ENCODE results near the gene TLE6.
A peak's percentile ranks its signal among the peaks of the same experiment; 100 is the strongest.
"Not testable (repeated sequence)": the region's sequence is repeated elsewhere in the genome, so short reads cannot be mapped to it uniquely, and the experiment has no call there.

The TLE6 gene

DNA sequence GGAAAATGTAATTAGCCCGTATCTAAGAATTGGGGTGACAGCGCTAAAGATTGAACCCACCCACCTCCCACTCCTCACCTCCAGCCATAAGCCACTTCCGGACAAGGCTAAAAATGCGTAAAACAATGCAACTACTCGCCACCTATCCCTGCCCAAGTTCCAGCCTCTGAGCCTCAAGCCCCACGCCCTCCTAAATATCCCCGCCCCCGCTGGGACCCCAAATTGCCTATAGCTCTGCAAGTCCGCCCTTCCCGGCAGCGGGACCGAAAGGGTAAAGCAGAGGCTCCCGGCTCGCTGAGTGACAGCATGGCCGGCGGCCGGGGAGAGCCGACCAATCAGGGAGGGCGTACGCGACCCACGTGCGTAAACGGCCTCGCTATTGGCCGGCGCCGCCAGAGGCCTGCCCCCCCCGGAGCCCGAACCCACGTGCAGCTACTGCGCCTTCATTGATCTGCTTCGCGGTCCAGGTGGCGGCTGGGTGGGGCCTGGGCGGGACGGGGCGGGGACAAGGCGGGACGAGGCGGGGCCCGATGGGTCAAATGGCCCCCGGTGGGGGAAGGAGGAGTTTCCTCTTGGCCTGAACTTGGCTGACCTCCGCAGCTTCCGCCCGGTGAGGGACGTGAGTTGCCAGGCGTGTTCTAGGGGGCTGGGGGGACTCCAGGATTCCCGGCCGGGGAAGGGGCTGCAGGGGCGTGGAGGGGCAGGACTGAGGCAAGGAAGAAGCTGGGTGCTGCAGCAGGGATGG is at the start of gene TLE6:
Gene TLE6 (plus strand): TSS at position 564 of the 745 bp plus-strand sequence. CDS start 670 bp downstream, outside the sequence.
- DNase-seq (ENCODE audit: low read depth in 2 of 2): peak; percentile 87 to 89

DNA sequence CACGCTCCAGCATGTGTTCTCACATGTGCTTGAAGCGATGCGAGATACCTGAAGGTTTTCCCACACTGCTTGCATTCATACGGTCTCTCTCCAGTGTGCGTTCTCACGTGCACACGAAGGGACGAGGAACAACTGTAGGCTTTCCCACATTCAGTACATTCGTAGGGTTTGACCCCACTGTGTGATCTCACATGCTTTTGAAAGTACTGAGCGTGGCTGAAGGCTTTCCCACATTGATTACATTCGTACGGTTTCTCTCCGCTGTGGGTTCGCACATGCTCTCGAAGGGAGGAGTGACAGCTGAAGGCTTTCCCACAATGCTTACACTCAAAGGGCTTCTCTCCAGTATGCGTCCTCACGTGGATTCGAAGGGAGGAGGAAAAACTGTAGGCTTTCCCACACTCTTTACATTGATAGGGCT is 43.9 kb upstream of the TLE6 start:
- no peak for DNase-seq (ENCODE audit: low read depth in 2 of 2)

DNA sequence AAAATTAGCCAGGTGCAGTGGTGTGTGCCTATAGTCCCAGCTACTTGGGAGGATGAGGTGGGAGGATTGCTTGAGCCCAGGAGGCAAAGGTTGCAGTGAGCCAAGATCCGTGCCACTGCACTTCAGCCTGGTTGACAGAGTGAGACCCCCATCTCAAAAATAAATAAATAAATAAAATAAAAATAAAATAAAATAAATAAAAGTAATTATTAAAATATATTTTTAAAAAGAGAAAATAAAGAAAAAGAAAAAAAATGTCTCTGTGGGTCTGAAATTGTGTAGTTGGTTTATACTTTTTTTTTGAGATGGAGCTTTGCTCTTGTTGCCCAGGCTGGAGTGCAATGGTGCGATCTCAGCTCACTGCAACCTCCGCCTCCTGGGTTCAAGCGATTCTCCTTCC is 41.5 kb upstream of the TLE6 start:
- not testable (repeated sequence) for DNase-seq (ENCODE audit: low read depth in 2 of 2)

DNA sequence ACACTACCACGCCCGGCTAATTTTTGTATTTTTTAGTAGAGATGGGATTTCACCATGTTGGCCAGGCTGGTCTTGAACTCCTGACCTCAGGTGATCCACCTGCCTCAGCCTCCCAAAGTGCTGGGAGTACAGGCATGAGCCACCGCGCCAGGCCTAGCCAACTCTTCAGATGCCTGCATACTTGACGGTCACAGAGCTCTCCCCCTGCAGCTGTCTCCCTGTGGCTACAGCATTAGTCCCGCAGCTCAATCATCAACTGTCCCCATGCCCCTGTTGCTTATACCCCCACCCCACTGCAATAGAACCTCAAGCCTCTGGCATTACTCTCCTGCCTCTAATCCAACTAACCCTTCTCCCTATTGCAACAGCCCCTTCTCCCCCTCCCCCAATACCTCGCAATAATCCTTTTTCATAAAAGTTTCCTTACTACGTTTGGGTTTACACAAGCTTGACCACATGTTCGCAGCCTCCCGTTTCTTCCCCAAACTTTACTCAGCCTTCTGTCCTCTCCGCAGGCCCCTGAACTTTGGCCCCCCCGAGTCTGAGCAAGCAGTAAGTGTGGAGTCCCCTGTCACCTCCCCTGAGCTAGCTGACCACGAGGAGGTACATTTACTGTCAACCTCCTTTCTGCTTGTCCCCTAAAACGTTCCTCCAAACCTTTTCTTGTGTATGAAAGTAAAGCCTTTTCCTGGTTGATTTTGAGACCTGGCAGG is 34.3 kb upstream of the TLE6 start:
- DNase-seq (ENCODE audit: low read depth in 2 of 2): no peak

DNA sequence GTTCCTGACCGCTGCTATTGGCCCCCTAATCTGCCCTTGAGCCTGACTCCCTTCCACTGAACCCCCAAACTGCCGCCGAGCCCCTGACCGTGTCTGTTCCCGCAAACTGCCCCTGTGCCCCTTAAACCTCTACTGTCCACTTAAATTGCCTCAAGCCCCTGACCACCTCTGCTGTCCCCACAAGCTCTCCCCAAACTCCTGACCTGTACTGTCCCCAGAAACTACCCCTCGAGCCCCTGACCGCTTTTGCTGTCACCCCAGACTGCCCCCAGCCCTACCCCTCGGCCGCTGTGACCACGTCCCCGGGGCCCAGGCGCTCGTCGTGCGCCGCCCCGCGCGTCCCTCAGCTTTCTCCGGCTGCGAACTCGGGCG is 33.0 kb upstream of the TLE6 start:
- DNase-seq (ENCODE audit: low read depth in 2 of 2): no peak

DNA sequence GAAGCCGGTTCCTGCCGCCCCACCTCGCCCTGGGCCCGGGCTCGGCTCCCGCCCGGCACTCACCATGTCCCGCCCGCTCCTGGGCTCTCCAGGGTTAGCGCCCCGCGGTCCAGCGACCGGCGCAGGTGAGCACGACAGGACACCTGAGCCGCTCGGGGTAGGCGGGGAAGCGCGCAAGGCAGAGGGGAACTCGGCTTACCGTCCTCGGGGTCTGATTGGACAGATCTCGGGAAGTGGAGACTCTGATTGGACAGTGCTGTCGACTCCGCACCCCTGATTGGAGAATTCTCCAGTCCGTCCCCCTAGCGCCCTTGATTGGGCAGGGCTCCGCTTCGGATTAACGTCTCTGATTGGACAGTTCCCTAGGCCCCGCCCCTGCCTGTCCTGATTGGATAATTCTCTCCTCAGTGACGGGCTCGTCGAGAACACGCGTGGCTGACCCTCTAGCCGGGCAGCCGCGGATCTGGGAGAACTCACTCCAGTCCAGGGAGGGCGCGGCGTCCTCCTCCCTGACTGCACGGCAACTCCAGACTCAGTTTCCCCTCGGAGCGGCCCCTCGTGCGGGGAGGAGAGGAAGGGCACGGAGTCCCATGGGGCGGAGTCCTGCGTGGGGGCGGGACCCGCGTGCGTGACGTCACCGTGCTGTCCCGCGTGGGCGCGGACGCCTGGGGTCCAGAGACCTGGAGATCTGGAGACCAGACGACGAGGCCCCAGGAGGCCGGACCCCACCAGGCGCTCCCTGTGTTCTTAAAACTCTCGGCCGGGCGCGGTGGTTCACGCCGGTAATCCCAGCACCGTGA is 32.4 kb upstream of the TLE6 start, which contains the start of gene ZNF77:
Gene ZNF77 (minus strand): TSS at position 197 of the 800 bp plus-strand sequence. CDS start 131 bp downstream, at position 66.
- DNase-seq (ENCODE audit: low read depth in 2 of 2): peak; percentile 99

DNA sequence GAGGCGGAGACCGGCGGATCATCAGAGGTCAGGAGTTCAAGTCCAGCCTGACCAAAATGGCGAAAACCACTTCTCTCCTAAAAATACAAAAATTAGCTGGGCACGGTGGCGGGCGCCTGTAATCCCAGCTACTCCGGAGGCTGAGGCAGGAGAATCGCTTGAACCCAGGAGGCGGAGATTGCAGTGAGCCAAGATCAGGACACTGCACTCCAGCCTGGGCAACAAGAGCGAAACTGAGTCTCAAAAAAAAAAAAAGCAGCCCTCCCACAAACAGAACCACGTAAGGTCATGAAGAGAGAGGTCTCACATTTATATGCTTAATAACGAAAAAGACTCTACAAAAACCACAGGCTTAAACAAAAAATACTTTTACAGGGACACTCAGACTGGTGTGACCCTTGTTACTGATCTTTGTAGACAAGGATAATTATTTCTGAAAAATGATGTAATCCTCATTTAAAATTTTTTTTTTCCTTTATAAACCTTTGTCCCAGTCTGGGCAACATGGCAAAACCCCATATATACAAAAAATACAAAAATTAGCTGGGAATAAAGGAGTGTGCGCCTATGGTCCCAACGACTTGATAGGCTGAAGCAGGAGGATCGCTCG is 31.7 kb upstream of the TLE6 start:
- DNase-seq (ENCODE audit: low read depth in 2 of 2): no peak

DNA sequence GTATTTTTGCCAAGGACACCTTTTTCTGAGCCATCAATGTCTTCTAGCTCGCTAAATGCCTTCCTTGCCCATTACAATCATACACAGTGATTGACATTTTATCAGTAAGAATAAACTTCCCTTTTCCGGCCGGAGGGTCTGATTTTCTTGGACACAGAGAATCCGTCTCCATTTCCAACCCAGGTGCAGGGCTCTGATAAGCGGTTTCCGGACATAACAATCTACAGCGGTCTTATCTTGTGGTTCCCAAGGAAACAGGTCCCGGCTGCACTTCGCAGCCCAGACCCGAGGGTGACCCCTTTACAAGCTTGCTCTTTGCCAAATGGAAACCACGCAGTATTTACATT is 27.5 kb upstream of the TLE6 start:
- DNase-seq (ENCODE audit: low read depth in 2 of 2): no peak

DNA sequence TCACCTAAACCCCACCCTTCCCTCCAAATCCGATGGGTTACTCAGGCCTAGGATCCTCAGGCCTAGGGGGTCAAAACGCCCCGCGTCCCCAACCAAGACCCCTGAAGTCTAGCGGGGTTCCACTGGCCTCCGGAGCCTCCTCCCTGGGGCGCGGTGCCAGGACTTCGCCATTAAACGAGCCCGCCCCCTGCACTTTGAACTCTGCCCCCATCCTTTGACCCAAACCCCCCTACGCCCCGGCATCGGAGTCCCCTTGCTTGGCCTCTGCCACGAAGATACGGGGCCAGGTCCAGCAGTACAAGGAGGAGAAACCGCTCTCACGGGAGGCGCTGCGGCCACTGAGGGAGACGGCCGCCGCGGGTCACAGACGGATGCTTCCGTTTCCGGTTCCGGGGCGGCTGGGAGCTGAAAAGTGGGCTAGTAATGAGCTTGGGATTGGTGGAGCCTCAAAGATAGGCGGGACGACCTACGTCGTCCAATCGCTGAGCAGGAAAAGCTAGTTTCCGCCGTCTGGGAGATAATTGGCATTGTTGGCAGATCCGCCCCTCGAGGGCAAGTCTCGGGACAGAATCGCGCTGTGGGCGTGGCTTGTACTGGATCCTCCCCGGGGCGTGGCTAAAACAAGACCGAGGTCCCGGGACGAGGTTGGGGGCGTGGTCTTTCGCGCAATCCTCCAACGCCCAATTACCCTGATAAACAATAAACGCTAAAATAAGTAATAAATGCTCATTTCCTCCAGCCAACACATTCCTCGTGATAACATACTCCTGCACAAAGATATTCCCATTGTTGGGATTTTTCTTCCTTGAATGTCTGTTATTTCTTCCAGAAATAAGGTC is 26.9 kb upstream of the TLE6 start:
- peak; percentile 100 for DNase-seq (ENCODE audit: low read depth in 2 of 2)

DNA sequence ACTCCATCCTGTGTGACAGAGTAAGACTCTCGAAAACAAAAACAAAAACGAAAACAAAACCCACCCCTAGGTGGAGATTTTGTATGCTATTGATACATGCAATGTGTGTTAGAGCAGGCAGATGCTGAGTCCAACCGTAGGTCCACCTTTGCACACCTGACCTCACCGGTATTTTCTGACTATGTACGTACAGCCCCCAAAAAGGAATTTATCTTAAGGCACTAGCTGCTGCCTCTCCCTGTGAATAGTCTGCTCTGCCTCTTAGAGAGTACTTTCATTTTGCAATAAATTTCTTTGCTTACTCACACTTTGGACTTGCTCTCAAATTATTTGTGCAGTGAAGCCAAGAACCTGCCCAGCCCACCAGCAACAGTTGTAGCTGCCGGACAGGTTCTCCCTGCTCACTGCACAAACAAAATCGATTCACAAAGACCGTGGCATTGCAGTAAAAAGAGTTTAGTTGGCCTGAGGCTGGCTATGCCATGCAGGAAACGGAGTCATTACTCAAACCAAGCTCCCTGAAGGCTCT is 24.3 kb upstream of the TLE6 start:
- DNase-seq (ENCODE audit: low read depth in 2 of 2): no peak

DNA sequence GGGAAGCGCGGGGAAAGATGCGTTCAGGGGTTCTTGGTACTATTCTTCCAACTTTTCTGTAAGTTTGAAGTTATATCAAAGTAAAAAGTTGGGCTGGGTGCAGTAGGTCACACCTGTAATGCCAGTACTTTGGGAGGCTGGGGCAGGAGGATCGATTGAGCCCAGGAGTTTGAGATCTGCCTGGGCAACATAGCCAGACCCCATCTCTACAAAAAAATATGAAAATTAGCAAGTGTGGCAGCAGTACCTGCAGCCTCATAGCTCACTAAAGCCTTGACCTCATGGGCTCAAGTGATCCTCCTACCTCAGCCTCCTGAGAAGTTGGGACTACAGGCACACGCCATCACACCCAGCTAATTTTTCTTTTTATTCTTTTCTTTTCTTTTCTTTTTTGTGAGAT is 20.2 kb upstream of the TLE6 start:
- no peak for DNase-seq (ENCODE audit: low read depth in 2 of 2)

DNA sequence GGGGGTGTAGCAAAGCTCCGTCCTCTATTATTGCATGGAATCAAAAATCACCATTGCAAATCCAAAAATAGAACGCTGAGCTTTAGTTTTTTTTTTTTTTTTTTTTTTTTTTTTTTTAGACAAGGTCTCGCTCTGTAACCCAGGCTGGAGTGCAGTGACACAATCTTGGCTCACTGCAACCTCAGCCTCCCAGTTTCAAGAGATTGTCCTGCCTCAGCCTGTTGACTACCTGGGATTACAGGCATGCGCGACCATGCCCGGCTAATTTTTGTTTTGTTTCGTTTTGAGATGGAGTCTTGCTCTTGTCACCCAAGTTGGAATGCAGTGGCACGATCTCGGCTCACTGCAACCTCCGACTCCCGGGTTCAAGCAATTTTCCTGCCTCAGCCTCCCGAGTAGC is 17.2 kb upstream of the TLE6 start:
- DNase-seq (ENCODE audit: low read depth in 2 of 2): no peak

DNA sequence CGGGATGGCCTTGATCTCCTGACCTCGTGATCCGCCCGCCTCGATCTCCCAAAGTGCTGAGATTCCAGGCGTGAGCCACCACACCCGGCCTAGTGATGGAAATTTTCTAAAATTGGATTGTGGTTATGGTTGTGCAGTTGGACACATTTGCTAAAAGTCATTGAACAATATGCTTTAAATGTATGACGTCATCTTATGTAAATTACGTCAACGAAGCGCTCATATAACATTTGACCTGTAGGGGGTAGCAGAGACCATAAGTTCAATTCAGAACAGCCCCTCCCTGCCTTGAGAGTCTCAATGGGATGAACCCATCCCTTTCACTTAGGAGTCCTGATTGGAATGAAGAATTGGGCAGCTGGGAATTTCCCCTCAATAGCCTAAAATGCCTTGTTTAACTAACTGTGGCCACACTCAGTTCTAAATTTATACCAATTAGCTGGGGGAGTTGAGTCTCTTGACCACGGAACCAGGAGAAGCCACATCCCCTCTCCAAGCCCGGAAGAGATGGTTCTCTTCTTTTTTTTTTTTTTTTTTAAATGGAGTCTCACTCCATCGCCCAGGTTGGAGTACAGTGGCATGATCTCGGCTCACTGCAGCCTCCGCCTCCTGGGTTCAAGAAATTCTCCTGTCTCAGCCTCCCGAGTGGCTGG is 15.2 kb upstream of the TLE6 start:
- peak in 1 of 2 donors; percentile 44 for DNase-seq (ENCODE audit: low read depth in 2 of 2)

DNA sequence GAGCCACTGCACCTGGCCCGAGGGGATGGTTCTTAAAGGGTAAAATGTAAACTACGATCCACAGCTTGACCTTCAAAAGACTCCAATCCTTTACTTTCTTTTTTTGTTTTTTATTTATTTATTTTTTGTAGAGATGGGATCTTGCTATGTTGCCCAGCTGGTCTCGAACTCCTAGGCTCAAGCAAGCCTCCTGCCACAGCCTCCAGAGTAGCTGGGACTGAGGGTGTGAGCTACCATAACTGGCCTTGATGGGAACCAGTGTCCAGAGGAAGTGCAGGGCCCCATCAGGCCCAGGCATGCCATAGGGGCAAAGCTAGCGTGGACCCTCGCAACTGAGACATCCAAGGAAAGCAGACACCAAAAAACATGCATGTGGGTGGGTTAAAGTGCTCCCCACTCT is 14.2 kb upstream of the TLE6 start:
- DNase-seq (ENCODE audit: low read depth in 2 of 2): no peak

DNA sequence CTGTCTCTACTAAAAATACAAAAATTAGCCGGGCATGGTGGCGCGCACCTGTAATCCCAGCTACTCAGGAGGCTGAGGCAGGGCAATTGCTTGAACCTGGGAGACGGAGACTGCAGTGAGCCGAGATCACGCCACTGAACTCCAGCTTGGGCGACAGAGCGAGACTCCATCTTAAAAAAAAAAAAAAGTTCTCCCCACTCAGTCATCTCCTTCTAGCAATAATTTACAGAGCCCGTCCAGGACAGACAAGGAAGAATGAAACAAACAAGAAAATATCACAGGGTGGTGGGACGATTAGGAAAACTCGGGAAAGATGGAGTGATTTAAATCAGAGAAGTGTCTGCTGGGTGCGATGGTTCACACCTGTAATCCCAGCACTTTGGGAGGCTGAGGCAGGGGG is 13.7 kb upstream of the TLE6 start:
- not testable (repeated sequence) for DNase-seq (ENCODE audit: low read depth in 2 of 2)

DNA sequence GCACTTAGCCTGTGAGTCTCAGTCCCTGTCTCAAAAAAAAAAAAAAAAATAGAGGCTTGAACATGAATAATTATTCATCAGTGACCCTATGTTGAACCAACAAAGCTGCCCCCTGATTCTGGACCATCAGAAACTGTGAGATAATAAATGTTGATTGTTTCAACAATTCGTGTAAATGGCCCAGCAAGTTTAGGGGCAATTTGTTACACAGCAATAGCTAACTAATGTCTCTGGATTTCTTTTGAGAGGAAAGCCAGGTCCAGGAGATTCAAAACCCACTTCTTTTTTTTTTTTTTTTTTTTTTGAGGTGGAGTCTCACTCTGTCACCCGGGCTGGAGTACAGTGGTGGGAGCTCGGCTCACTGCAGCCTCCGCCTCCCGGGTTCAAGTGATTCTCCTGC is 12.5 kb upstream of the TLE6 start:
- DNase-seq (ENCODE audit: low read depth in 2 of 2): no peak

DNA sequence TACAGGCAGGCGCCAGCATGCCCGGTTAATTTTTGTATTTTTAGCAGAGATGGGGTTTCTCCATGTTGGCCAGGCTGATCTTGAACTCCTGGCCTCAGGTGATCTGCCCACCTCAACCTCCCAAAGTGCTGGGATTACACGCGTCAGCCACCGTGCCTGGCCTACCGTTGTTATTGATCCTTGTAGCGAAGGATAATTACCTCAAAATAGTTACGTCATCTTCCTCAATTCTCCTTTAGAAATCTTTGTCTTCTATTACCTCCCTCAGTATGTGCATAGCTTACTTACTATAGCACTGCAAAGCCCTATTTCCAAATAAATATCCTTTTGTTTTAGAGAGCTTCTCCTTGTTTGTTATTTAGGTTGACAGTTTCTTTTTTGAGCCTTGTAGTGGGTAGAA is 9.4 kb upstream of the TLE6 start:
- no peak for DNase-seq (ENCODE audit: low read depth in 2 of 2)

DNA sequence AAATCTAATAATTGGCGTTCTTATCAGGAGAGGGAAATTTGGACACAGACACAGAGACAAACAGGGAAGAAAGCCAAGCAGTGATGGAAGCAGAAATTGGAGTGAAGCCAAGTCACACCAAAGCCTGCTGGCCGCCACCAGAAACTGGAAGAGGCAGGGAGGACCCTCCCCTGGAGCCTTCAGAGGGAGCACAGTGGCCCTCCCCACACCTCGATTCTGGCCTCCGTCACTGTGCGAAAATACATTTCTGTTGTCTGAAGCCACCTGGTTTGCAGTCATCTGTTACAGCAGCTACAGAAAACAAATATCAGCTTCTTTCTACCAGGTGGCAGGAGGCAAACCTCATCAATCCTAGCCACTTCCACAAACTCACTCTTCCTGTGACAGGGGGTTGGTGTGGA is 8.3 kb upstream of the TLE6 start:
- no peak for DNase-seq (ENCODE audit: low read depth in 2 of 2)

DNA sequence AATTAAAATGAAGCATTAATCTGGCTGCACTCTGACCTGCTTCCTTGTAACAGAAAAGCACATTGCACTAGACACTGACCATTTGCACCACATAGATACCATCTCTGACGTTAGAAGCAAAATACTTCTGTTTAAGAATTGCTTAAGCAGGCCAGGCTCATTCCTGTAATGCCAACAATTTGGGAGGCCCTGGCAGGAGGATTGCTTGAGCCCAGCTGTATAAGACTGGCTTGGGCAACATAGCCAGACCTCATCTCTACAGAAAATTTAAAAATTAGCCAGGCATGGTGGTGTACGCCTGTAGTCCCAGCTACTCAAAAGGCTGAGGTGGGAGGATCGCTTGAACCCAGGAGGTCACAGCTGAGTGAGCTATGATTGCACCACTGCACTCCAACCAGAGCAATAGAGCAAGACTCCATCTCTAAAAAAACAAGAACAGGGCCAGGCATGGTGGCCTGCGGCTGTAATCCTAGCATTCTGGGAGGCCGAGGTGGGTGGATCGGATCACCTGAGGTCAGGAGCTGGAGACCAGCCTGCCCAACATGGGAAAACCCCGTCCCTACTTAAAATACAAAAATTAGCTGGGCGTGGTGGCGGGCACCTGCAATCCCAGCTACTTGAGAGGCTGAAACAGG is 7.0 kb upstream of the TLE6 start:
- DNase-seq (ENCODE audit: low read depth in 2 of 2): no peak

DNA sequence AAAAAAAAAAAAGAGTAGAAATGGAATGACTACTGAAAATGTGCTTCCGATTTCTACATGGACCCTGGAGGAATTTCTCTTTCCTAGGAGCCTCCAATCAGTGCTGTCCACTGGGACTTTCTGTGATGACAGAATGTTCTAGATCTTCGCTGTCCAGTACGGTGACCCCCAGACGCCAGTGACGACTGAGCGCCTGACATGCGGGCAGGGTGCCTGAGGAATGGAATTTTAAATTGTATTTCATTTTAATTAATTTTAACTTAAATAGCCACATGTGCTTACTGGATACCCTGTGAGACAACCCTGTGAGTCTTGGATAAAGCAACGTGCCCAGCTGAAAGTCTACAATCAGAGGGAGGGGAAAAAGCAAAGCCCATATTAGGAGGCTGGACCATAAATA is 4.1 kb upstream of the TLE6 start:
- DNase-seq (ENCODE audit: low read depth in 2 of 2): no peak

All from activated CD4-positive, alpha-beta T cell treated with anti-CD3 and anti-CD28 coated beads for 24 hours (primary cell).